Brain pericyte (primary cell): Measurements from ENCODE around the gene CWF19L1.
"Not testable (repeated sequence)": the region's sequence is repeated elsewhere in the genome, so short reads cannot be mapped to it uniquely, and the experiment has no call there.

Source experiments
- DNase-seq: peaks from one replicate; pipeline ENCODE4 v3.0.0-alpha.2; 2012; ENCODE audit warnings: low read depth, low spot score

Gene CWF19L1

DNA sequence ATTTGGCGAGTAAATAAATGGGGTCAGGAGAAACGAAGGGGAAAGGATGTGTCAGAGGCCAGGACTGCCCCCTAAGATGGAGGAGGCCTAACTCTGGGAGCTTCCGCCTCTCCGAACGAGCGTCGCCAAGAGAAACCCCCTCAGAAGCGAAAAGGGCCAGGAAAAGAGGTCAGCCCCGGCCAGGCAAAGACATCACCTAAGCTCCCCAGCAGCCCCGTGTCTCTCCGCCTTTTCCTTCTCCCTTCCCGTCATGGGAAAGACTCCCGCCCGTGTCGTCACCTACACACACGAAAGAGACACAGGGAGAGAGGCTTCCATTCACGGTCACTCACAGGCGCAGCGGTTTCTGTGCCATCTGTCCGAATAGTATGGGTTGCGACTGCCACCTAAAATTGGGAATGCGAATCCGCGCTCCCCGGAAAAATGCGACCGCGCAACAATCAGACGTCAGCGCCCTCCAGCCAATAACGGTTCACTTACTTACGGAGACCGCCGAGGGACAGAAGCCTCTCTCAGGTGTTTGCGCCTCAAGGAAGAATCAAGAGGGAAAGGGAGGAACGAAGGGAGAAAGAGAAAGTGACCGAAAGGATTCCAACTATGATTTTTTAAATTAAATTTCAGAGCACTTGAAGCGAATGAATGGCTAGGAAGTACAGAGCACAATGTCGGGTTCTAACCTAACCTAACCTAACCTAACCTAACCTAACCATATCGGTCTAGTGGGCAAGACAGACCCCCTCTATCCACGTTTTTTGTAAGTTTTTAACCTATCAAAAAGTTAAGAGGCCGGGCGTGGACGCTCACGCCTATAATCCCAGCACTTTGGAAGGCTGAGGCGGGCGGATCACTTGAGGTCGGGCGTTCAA is at the start of gene CWF19L1:
TSS of gene CWF19L1 (minus strand) at position 400 of the 866 bp plus-strand sequence. CDS start at position 355, 45 bp downstream.
- peak; percentile 55 for DNase-seq

DNA sequence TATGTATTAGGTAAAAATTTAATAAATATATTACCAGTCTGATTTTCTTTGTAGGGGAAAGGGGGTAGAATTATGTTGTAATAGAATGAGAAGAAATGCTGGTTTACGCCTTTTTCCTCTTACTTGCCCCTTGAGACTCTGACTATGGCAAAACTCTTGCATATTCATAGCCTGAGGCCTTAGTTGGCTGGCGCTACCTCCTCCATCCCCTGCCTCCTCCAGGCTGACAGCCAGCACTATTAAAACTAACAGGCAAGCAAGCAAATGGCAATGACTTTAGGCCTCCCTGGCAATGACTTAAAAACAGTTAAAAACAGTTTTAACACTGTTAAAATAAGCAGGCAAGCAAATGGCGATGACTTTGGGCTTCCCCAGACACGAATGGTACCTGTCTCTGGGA is 48.2 kb upstream of the CWF19L1 start:
- no peak for DNase-seq

DNA sequence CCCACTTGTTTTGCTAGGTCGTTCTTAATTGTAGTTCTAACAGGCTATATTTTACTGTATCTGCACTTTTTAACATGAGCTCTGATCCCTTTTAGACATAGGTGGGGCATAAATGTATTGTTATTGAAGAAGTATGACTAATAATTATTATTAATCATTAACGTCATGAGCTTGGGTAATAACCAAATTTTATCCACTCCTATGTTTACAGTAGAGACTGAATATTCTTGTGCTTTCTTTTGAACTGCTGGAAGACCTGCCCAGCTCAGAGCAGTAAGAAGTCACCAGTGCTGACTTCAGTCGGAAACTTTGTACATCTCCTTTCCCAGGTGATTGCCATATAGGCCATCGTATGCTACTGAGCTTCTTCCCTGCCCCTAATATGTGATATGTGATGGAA is 43.9 kb upstream of the CWF19L1 start:
- no peak for DNase-seq

DNA sequence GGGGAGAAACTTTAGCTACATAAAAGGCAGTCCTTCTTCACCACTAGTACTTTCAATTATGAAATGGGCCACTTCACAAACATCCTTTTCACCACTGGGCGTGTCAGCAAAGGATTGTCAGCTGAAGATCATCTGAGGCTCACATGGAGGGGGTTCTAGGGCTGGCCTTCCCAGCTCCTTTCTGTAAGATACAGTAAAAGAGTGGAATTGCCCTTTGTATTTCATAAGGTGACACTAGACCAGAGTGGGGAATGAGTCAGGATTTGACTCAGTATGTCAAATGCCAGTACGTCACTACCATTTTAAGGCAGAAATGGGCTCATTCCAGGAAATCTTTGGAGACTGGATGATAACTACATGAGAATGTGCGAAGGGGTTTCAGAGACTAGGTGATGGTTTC is 40.2 kb upstream of the CWF19L1 start:
- DNase-seq = no peak

GRCh38 chr10:100306861-100307260 is 39.4 kb upstream of the CWF19L1 start:
- DNase-seq = no peak

DNA sequence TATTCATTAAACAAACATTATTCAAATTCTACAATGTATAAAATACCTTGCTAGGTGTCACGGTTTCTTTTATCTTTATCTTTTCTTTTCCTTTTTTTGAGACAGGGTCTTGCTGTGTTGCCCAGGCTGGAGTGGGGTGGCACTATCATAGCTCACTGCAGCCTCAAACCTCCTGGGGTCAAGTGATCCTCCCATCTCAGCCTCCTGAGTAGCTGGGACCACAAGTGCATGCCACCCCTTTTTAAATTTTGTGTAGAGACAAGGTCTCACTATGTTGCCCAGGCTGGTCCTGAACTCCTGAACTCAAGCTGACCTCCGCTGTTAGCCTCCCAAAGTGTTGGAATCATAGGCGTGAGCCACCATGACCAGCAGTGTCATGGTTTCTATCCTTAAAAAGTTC is 37.0 kb upstream of the CWF19L1 start:
- DNase-seq = no peak

GRCh38 chr10:100303724-100304319 is 36.4 kb upstream of the CWF19L1 start:
- no peak for DNase-seq

DNA sequence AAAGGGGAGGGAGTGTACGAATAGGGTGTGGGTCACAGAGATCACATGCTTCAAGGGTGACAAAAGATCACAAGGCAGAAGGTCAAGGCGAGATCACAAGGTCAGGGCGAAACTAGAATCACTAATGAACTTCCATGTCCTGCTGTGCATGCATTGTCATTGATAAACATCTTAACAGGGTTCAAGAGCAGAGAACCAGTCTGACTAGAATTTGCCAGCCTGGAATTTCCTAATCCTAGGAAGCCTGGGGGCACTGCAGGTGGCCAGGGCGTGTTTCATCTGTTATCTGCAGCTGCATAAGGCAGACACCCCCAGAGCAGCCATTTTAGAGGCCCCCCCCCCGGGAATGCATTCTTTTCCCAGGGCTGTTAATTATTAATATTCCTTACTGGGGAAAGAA is 33.7 kb upstream of the CWF19L1 start:
- not testable (repeated sequence) for DNase-seq

DNA sequence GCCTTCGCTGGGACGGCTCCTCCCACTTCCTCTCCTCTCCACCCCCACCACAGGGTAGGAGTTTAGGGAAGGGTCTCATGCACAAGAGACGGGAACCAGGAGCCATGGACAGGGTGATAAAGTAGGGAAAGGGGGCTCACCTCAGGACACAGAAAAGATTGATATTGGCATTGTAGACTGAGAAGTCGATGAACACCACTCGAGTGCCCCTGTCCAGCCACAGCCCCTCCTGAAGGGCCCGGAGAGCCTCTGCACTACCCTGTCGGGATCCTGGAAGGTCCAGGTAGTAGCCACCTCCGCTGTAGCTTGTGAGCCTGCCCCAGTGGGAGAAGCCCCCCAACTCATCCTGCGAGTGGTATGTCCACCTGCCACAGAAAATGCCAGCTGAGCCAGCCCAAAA is 29.8 kb upstream of the CWF19L1 start:
- no peak for DNase-seq

GRCh38 chr10:100293066-100293465 is 25.6 kb upstream of the CWF19L1 start:
- no peak for DNase-seq

- DNase-seq = not testable (repeated sequence)
Measured at GRCh38 chr10:100292300-100292699, 24.9 kb upstream of the CWF19L1 start.

DNA sequence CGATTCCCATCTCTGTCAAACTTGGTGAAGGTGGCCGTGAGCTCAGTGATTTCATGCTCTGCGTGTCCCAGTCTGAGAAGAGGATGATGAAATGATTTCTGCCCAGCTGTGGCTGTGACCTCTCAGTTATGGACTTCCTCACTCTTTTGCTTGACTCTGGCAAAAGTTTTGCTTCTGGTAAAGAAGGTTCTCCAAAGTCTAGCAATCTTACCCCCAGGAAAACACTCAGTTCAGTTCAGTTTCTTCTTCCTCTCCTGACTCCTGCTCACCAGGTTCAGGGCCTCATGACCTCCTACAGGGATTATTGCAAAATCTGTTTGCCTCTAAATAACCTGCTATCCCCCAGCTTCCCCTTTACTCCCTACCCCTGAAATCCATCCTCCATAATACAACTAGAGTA is 23.9 kb upstream of the CWF19L1 start:
- DNase-seq = no peak

DNA sequence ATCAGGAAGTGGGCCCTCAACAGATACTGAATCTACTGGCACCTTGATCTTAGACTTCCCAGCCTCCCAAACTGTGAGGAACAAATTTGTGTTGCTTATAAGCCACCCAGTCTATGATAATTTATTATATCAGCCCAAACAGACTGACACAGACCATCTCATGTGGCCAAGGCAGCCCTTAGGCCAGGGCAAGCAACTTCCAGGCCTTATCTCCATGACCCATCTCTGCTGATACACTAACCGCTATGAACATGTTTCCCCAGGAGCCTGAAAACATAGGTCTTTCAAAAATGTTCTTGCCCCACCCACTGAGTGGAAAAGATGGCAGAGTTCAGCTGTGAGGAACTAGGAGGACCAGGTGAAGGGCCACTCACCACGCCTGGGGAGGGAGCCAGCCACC is 22.2 kb upstream of the CWF19L1 start:
- DNase-seq = no peak

- DNase-seq = no peak
Measured at GRCh38 chr10:100288196-100288595, 20.8 kb upstream of the CWF19L1 start.

DNA sequence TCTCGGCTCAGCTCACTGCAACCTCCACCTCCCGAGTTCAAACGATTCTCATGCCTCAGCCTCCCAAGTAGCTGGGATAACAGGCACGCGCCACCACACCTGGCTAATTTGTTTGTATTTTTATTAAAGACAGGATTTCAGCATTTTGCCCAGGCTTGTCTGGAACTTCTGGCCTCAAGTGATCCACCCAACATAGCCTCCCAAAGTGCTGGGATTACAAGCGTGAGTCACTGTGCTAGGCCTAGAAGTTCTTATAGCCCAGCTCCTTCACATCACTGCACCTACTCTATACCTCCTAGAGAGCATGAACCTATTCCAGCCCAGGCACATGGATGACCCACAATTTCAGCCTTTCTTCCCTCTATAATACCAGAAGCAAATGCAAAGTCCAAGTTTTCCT is 20.3 kb upstream of the CWF19L1 start:
- DNase-seq = no peak

DNA sequence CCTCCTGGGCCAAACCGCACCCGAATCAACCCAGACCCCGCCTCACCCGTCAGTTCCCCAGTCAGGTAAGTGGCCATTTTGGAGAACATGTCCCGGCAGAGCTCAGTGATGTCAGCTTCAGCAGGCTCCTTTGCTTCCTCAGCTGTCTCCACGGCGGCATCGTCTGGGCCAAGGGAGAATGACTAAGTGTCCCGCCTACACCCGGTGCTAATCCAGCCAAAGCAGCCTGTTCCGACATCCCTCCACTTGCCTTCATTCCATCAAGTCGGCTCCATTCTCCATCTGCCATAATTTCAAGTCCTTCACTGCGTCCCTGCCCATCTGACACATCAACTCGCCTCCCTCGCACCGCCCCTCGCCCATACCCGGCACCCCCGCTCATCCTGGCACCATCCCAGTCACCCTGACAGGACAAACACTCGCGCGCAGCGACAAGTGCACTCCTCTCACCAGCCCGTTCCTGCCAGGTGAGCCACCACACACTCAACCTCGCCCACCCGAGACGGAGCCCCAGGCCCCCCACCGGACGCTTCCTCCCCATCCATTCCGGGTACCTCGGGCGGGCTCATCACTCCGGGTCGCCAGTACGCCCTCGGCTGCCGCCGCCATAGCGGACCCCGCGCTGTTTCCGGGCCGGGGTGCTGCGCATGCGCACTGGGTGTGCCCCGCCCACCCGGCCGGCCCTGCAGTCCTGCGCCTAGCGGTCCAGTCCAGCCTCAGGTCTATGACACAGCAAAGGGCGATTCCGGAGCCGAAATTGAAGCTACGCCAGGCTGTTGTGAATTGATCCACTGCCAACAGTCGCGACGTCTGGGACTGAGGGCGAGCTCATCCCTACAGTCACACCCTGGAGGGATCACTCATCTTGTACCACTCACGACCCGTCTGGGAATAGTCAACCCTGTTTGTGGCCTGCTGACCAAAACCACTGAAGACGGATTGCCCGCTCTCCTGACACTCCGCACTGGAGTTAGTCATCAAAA is 18.9 kb upstream of the CWF19L1 start, which contains the start of gene BLOC1S2:
TSS of gene BLOC1S2 (minus strand) at position 630 of the 983 bp plus-strand sequence. CDS start at position 609, 21 bp downstream.
- DNase-seq = peak; percentile 57

DNA sequence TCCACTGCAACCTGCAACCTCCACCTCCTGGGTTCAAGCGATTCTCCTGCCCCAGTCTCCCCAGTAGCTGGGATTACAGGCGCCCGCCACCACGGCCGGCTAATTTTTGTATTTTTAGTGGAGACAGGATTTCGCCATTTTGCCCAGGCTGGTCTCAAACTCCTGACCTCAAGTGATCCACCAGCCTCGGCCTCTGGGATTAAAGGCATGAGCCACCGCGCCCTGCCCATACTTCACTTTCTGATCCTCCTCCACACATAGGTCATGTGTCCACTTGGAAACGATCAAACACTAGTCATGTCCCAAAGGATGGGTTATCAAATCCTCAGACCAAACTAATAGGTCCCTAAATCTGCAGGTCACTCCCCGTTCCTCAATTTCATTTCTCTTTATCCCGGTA is 17.9 kb upstream of the CWF19L1 start:
- not testable (repeated sequence) for DNase-seq

- no peak for DNase-seq
Measured at GRCh38 chr10:100282907-100283306, 15.5 kb upstream of the CWF19L1 start.

DNA sequence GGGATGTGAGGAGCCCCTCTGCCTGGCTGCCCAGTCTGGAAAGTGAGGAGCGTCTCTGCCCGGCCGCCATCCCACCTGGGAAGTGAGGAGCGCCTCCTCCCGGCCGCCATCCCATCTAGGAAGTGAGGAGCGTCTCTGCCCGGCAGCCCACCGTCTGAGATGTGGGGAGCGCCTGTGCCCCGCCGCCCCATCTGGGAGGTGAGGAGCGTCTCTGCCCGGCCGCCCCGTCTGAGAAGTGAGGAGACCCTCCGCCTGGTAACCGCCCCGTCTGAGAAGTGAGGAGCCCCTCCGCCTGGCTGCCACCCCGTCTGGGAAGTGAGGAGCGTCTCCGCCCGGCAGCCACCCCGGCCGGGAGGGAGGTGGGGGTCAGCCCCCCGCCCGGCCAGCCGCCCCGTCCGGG is 9.5 kb upstream of the CWF19L1 start:
- not testable (repeated sequence) for DNase-seq

GRCh38 chr10:100265821-100266485 is 1.5 kb downstream of the CWF19L1 start:
- no peak for DNase-seq

DNA sequence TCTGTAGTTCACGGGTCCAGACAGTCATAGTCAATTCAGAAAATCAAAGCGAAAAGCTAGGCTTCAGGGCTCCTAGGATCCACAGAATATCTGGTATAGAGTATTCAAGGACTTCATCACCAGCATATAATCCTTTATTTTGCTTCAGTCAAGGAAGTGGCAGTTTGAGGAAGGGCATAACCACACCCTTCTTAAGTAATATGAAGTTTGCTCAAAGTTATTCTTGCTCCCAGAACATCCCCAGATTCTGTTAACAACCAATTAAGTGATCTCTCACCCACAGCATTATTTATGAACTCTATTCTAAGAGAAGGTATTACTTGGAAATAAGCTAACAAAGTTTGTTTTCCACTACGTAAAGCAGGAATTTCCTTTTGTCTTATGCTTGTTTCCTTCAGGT is 13.2 kb downstream of the CWF19L1 start:
- DNase-seq = no peak
